Right renal pelvis (tissue), 4 donors: ENCODE measurements around the gene VGLL2. TPM values are rescaled to one million over a fixed set of nuclear protein-coding genes. Genes with fewer than 3 reads are reported as not detected.

Source experiments
- DNase-seq, 4 donors: peaks; one replicate each; pipeline ENCODE4 v3.0.0-alpha.2; 2013; ENCODE audit warnings: low read depth in 4 of 4, low spot score in 3 of 4, missing footprints in 1 of 4
- polyA plus RNA-seq, 4 donors: library from polyadenylated mRNA; unstranded; fragments of 120-200 nt; gene quantifications; one replicate each; pipeline ENCODE4 v1.2.1, GENCODE V29; 2013; ENCODE audit not compliant: insufficient read length in 4 of 4

VGLL2 gene
- polyA plus RNA-seq, 4 donors, result not detected

GRCh38 chr6:117267766-117268534 lies 2.6 kb downstream of the VGLL2 start:
- DNase-seq, result no peak

- DNase-seq, result no peak
Measured at GRCh38 chr6:117268924-117269323, 3.6 kb downstream of the VGLL2 start.

GRCh38 chr6:117269638-117270054 lies 4.3 kb downstream of the VGLL2 start:
- DNase-seq, result no peak

GRCh38 chr6:117270055-117270842 lies 4.9 kb downstream of the VGLL2 start:
- DNase-seq, result no peak

GRCh38 chr6:117270843-117271507 lies 5.6 kb downstream of the VGLL2 start:
- no peak for DNase-seq

- no peak for DNase-seq
Measured at GRCh38 chr6:117272032-117272866, 6.9 kb downstream of the VGLL2 start.

GRCh38 chr6:117272891-117273290 lies 7.5 kb downstream of the VGLL2 start:
- no peak for DNase-seq

- no peak for DNase-seq
Measured at GRCh38 chr6:117275205-117275604, 9.8 kb downstream of the VGLL2 start.

- DNase-seq, result no peak
Measured at GRCh38 chr6:117275711-117276110, 10.4 kb downstream of the VGLL2 start.

- no peak for DNase-seq
Measured at GRCh38 chr6:117276778-117277316, 11.5 kb downstream of the VGLL2 start.

- no peak for DNase-seq
Measured at GRCh38 chr6:117280922-117281321, 15.6 kb downstream of the VGLL2 start.

GRCh38 chr6:117288083-117288715 lies 22.8 kb downstream of the VGLL2 start:
- DNase-seq, result no peak

- DNase-seq, result no peak
Measured at GRCh38 chr6:117290173-117290846, 25.0 kb downstream of the VGLL2 start.

GRCh38 chr6:117298941-117299340 lies 33.6 kb downstream of the VGLL2 start:
- no peak for DNase-seq

GRCh38 chr6:117303323-117303722 lies 38.0 kb downstream of the VGLL2 start:
- no peak for DNase-seq

GRCh38 chr6:117304446-117304845 lies 39.1 kb downstream of the VGLL2 start:
- DNase-seq, result no peak

GRCh38 chr6:117306227-117306790 lies 41.0 kb downstream of the VGLL2 start:
- no peak for DNase-seq

GRCh38 chr6:117307655-117308054 lies 42.3 kb downstream of the VGLL2 start:
- DNase-seq, result no peak

- DNase-seq, result no peak
Measured at GRCh38 chr6:117309069-117309468, 43.7 kb downstream of the VGLL2 start.
